ENCODE measurements around the gene ANKMY1. TPM values are rescaled to one million over a fixed set of nuclear protein-coding genes. Genes with fewer than 3 reads are reported as not detected.

The ANKMY1 gene
- total RNA-seq, 1 donor from 2014 or later: 7.2 TPM

DNA sequence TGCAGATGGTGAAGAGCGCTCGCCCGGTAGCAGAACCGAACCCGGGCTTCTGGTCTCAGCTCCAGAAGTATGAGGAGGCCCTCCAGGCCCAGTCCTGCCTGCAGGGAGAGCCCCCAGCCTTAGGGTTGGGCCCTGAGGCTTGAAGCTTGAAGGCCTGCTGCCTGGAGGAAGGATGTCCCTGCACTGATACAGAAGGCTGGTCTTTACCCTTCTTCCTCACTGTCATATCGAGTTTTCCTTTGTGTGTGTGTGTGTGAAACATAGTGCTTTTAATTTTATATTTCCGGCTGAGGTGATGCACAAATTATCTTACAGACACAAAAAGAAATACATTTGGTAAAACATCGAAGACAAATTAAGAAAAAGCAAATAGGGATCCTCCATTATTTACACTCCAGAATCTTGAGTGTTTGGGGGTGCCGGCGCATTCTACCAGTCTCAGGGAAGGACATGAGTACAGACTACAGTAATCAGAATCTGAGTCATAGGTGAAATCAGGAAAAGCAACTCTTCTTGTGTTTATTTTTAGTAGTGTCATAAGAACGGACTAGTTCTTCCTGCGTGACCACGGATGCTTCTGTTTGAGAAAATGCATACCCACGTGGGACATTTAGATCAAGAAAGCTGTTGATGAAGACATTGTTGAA, 3.7 kb upstream of the ANKMY1 start:
- H3K9me3 ChIP-seq (ENCODE audit: insufficient read depth, low read depth, low read length): no peaks in the 10 kb centered on the region
- H3K36me3 Mint-ChIP-seq (ENCODE audit: low read depth, unreplicated experiment): peaks cover 5% of the 10 kb centered on the region
- peak overlapping the region; percentile 88 for H3K4me2 ChIP-seq (ENCODE audit: low read length)
- peak overlapping the region; percentile 55 for H3K27ac Mint-ChIP-seq (ENCODE audit: unreplicated experiment)
- H3K9ac ChIP-seq (ENCODE audit: low read length): peak overlapping the region; percentile 77
- peaks cover 23% of the 10 kb centered on the region for H4K20me1 ChIP-seq (ENCODE audit: insufficient read depth, low read length)
- TF ChIP-seq, protein P1, sequence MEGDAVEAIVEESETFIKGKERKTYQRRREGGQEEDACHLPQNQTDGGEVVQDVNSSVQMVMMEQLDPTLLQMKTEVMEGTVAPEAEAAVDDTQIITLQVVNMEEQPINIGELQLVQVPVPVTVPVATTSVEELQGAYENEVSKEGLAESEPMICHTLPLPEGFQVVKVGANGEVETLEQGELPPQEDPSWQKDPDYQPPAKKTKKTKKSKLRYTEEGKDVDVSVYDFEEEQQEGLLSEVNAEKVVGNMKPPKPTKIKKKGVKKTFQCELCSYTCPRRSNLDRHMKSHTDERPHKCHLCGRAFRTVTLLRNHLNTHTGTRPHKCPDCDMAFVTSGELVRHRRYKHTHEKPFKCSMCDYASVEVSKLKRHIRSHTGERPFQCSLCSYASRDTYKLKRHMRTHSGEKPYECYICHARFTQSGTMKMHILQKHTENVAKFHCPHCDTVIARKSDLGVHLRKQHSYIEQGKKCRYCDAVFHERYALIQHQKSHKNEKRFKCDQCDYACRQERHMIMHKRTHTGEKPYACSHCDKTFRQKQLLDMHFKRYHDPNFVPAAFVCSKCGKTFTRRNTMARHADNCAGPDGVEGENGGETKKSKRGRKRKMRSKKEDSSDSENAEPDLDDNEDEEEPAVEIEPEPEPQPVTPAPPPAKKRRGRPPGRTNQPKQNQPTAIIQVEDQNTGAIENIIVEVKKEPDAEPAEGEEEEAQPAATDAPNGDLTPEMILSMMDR (IDR thresholded peaks at IDR 0.05; ENCODE audit: insufficient read depth, low read depth, low read length): no peak
- no peak for TF ChIP-seq EZH2 (IDR thresholded peaks at IDR 0.05; ENCODE audit: insufficient read depth, low read length)
- H3K9me3 Mint-ChIP-seq (ENCODE audit: unreplicated experiment): no peaks in the 10 kb centered on the region
- peaks cover 45% of the 10 kb centered on the region for H3K4me1 ChIP-seq (ENCODE audit: insufficient read depth, low read length)
- no peaks in the 10 kb centered on the region for H3K36me3 ChIP-seq (ENCODE audit: insufficient read depth, low read length)
- H2AFZ ChIP-seq (ENCODE audit: low read depth, low read length): peak overlapping the region; percentile 61
- DNase-seq (ENCODE audit: low read depth): peak; percentile 68
- peak overlapping the region; percentile 85 for H3K4me3 Mint-ChIP-seq (ENCODE audit: unreplicated experiment)
- H3K27me3 Mint-ChIP-seq (ENCODE audit: low read depth, unreplicated experiment): peaks cover 2% of the 10 kb centered on the region
- peak overlapping the region; percentile 63 for H3K4me3 ChIP-seq (ENCODE audit: insufficient read depth, low read depth, low read length)
- peaks cover 24% of the 10 kb centered on the region for H3K79me2 ChIP-seq (ENCODE audit: insufficient read depth, low read length)
- no peaks in the 10 kb centered on the region for H3K27me3 ChIP-seq (ENCODE audit: insufficient read depth, low read length)
- peak overlapping the region; percentile 77 for H3K27ac ChIP-seq (ENCODE audit: low read depth, low read length)
- FAIRE-seq: no peak
- H3K4me1 Mint-ChIP-seq (ENCODE audit: low read depth, unreplicated experiment): peaks cover 15% of the 10 kb centered on the region

DNA sequence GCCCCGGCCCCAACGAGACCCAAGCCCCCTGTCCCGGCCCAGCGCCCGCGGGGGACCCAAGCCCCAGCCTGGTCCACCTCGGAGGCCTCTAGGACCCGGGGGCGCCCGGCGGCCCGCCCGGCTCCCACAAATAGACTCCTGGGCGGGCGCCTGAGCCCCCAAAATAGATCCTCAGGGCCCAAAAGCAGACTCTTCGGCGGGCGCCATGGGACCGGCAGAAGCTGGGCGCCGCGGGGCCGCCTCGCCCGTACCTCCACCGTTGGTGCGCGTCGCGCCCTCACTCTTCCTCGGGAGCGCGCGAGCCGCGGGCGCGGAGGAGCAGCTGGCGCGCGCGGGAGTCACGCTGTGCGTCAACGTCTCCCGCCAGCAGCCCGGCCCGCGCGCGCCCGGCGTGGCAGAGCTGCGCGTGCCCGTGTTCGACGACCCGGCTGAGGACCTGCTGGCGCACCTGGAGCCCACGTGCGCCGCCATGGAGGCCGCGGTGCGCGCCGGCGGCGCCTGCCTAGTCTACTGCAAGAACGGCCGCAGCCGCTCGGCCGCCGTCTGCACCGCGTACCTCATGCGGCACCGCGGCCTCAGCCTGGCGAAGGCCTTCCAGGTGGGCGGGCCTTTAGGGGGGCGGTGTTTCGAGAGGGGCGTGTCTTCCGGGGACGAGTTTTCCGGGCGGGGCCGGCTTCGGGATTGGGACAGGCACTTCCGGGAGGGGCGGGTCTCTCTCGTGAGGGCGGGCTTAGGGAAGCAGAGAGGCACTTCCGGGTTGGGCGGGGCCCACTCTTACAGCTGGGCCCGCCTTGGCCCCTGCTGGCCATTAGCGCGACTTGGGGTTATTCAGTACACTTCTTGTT, 2.9 kb upstream of the ANKMY1 start:
- FAIRE-seq (no peak), DNase-seq (ENCODE audit: low read depth) (peak; percentile 92)
- peaks cover 23% of the 10 kb centered on the region for H4K20me1 ChIP-seq (ENCODE audit: insufficient read depth, low read length)
- Mint-ChIP-seq H3K27ac (ENCODE audit: unreplicated experiment) (peak overlapping the region; percentile 55), H3K4me3 (ENCODE audit: unreplicated experiment) (peak overlapping the region; percentile 85), H3K36me3 (ENCODE audit: low read depth, unreplicated experiment) (peaks cover 5% of the 10 kb centered on the region), H3K9me3 (ENCODE audit: unreplicated experiment) (no peaks in the 10 kb centered on the region), H3K27me3 (ENCODE audit: low read depth, unreplicated experiment) (peaks cover 2% of the 10 kb centered on the region), H3K4me1 (ENCODE audit: low read depth, unreplicated experiment) (peaks cover 11% of the 10 kb centered on the region)
- peak overlapping the region; percentile 63 for H3K4me3 ChIP-seq (ENCODE audit: insufficient read depth, low read depth, low read length)
- peak overlapping the region; percentile 84 for H3K9ac ChIP-seq (ENCODE audit: low read length)
- H3K4me1 ChIP-seq (ENCODE audit: insufficient read depth, low read length): peaks cover 39% of the 10 kb centered on the region
- H3K4me2 ChIP-seq (ENCODE audit: low read length): peak overlapping the region; percentile 88
- no peak for TF ChIP-seq EZH2 (IDR thresholded peaks at IDR 0.05; ENCODE audit: insufficient read depth, low read length)
- TF ChIP-seq, protein P1 (IDR thresholded peaks at IDR 0.05; ENCODE audit: insufficient read depth, low read depth, low read length): no peak
- no peaks in the 10 kb centered on the region for H3K27me3 ChIP-seq (ENCODE audit: insufficient read depth, low read length)
- no peaks in the 10 kb centered on the region for H3K9me3 ChIP-seq (ENCODE audit: insufficient read depth, low read depth, low read length)
- H3K79me2 ChIP-seq (ENCODE audit: insufficient read depth, low read length): peaks cover 28% of the 10 kb centered on the region
- H2AFZ ChIP-seq (ENCODE audit: low read depth, low read length): peak overlapping the region; percentile 61
- peak overlapping the region; percentile 78 for H3K27ac ChIP-seq (ENCODE audit: low read depth, low read length)
- H3K36me3 ChIP-seq (ENCODE audit: insufficient read depth, low read length): no peaks in the 10 kb centered on the region

Measured in astrocyte (in vitro differentiated cells and primary cell).